ENCODE data around the gene VEZF1.

DNA sequence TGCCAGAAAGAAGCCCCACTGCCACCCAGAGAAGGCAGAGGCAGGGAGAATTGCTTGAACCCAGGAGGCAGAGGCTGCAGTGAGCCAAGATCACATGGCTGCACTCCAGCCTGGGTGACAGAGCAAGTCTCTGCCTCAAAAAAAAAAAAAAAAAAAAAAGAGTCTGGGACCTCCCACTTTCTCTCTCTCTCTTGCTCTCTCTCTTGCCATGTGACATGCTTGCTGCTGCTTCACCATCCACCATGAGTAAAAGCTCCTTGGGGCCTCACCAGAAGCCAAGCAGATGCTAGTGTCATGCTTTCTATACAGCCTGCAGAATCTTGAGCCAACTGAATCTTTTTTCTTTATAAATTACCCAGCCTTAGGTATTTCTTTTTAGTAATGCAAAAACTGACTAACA is 40.5 kb upstream of the VEZF1 start:
- TF ChIP-seq GATA3 (IDR thresholded peaks at IDR 0.05; ENCODE audit: low read depth, low read length) (no peak), GATA2 (IDR thresholded peaks at IDR 0.05; ENCODE audit: low read depth, low read length) (no peak)
